ENCODE data around the gene PACRGL.

DNA sequence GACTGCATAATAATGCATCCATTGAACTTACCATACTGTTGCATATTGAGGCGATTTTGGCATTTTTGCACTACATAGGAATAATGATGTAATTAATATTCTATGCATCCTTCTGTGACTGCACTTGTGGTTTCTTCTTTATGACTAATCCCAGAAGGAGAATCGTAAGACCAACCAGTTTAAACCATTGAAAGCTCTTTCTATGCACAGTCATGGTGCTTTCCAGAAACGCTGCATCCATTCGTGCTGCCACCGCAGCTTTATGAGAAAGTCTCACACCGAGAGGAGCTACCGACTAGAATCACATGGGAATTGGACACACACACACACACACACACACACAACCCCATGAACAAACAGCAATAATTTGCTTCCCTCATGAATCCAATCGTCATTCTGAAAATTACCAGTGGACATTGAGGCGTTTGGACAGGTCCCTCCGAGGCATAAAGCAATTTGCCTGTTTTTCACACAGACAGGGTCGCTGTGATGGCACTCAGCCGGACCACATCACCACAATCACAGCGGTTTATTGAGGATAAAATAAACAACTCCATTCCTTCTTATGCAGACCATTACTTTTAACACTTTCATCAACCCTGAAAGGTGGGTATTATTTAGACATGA lies 64.2 kb downstream of the PACRGL start:
- no peak for TF ChIP-seq POLR2A (IDR thresholded peaks at IDR 0.05)
- TF ChIP-seq, protein P1, sequence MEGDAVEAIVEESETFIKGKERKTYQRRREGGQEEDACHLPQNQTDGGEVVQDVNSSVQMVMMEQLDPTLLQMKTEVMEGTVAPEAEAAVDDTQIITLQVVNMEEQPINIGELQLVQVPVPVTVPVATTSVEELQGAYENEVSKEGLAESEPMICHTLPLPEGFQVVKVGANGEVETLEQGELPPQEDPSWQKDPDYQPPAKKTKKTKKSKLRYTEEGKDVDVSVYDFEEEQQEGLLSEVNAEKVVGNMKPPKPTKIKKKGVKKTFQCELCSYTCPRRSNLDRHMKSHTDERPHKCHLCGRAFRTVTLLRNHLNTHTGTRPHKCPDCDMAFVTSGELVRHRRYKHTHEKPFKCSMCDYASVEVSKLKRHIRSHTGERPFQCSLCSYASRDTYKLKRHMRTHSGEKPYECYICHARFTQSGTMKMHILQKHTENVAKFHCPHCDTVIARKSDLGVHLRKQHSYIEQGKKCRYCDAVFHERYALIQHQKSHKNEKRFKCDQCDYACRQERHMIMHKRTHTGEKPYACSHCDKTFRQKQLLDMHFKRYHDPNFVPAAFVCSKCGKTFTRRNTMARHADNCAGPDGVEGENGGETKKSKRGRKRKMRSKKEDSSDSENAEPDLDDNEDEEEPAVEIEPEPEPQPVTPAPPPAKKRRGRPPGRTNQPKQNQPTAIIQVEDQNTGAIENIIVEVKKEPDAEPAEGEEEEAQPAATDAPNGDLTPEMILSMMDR (IDR thresholded peaks at IDR 0.05) = no peak
